IPS-18a (cell line): ENCODE measurements around the gene ATG4C.

Experiments used
- H3K27ac ChIP-seq: one replicate; pipeline ENCODE4 v1.5.1; 2013; ENCODE audit warnings: low read length
- H3K27me3 ChIP-seq: one replicate; pipeline ENCODE4 v1.6.1; 2013; ENCODE audit warnings: mild to moderate bottlenecking, low read length; ENCODE audit not compliant: control insufficient read depth, insufficient read depth
- H3K36me3 ChIP-seq: one replicate; pipeline ENCODE4 v1.6.1; 2013; ENCODE audit warnings: low read depth, low read length; ENCODE audit not compliant: control insufficient read depth
- H3K4me1 ChIP-seq: one replicate; pipeline ENCODE4 v1.6.1; 2013; ENCODE audit warnings: low read depth, low read length; ENCODE audit not compliant: control insufficient read depth
- H3K4me3 ChIP-seq: one replicate; pipeline ENCODE4 v1.5.1; 2013; ENCODE audit warnings: low read length
- H3K9ac ChIP-seq: one replicate; pipeline ENCODE4 v1.6.1; 2013; ENCODE audit warnings: mild to moderate bottlenecking, low read length, moderate library complexity
- H3K9me3 ChIP-seq: one replicate; pipeline ENCODE4 v1.6.1; 2013; ENCODE audit warnings: low read depth, low read length; ENCODE audit not compliant: control insufficient read depth

ATG4C gene

GRCh38 chr1:62900566-62900965, 116.6 kb downstream of the ATG4C start:
- H3K4me3 ChIP-seq = no peak overlapping the region
- H3K9me3 ChIP-seq = no peaks in the 10 kb centered on the region
- H3K27ac ChIP-seq = no peak overlapping the region
- H3K4me1 ChIP-seq = no peaks in the 10 kb centered on the region
- no peaks in the 10 kb centered on the region for H3K27me3 ChIP-seq
- H3K9ac ChIP-seq = no peak overlapping the region
- no peaks in the 10 kb centered on the region for H3K36me3 ChIP-seq

DNA sequence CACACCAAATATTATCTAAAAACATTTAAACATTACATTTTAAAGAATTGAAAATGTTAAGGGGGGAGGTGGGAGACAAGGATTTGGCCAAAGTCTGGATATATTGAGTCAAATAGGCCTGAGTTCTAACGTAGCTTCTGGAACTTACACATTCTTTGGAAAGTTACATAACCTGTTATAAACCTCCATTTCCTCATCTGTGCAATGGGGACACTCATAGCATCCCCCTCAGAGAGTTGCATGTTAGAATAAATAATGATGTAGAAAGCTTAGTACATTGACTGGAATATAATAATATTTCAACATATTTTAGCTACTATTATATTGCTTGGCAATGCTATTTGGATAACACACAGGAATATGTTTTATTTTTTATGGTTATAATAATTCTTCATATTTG, 117.7 kb downstream of the ATG4C start:
- Histone ChIP-seq H3K9ac (no peak overlapping the region), H3K4me3 (no peak overlapping the region), H3K27ac (no peak overlapping the region), H3K36me3 (no peaks in the 10 kb centered on the region), H3K27me3 (no peaks in the 10 kb centered on the region), H3K9me3 (no peaks in the 10 kb centered on the region), H3K4me1 (no peaks in the 10 kb centered on the region)

DNA sequence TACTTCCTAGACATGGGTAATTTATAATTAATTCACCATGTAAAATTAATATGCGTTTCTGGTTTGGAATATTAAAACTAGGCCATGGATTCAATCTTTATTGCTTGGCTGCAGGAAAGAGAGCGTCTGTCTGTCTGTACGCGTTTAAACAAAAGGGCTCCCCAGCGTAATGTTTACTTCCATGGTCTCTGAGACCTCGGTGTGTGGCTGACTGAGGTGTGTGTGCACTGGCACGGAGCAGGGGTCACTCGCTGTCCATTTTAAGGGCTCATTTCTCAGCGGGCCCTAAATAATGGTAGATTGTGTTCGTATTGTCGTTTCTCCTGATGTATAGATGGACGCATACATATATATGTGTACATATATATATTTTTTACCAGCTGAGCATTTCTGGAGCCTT, 119.6 kb downstream of the ATG4C start:
- Histone ChIP-seq H3K4me1 (no peaks in the 10 kb centered on the region), H3K36me3 (no peaks in the 10 kb centered on the region), H3K9me3 (no peaks in the 10 kb centered on the region), H3K27me3 (no peaks in the 10 kb centered on the region), H3K27ac (no peak overlapping the region), H3K9ac (no peak overlapping the region), H3K4me3 (no peak overlapping the region)

- no peak overlapping the region for H3K4me3 ChIP-seq
- no peak overlapping the region for H3K9ac ChIP-seq
- no peaks in the 10 kb centered on the region for H3K27me3 ChIP-seq
- H3K36me3 ChIP-seq = no peaks in the 10 kb centered on the region
- H3K9me3 ChIP-seq = no peaks in the 10 kb centered on the region
- H3K27ac ChIP-seq = no peak overlapping the region
- no peaks in the 10 kb centered on the region for H3K4me1 ChIP-seq
These were observed 120.3 kb downstream of the ATG4C start for GRCh38 chr1:62903982-62904855.

GRCh38 chr1:62904856-62905225, 120.9 kb downstream of the ATG4C start:
- Histone ChIP-seq H3K36me3 (no peaks in the 10 kb centered on the region), H3K4me3 (no peak overlapping the region), H3K27ac (no peak overlapping the region), H3K27me3 (no peaks in the 10 kb centered on the region), H3K9ac (no peak overlapping the region), H3K9me3 (no peaks in the 10 kb centered on the region), H3K4me1 (no peaks in the 10 kb centered on the region)

DNA sequence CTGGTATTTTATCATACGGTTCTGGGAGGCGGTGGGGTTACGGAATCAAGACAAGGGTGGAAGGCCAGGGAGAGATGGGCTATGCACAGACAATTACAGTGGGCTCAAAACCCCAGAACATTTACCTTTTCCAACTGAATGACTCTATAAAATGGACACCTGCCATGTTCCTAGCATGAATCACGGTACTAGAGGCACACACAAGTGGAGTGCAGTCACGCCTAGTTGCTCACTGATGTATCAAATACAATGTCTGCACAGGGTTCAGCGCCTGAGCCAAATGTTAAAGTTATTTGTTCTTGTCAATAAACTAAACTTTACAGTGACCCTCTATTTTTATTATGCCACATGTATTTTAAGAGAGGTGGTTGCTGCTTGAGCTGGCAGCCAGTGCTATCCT, 121.4 kb downstream of the ATG4C start:
- Histone ChIP-seq H3K4me3 (no peak overlapping the region), H3K9me3 (no peaks in the 10 kb centered on the region), H3K27me3 (no peaks in the 10 kb centered on the region), H3K4me1 (no peaks in the 10 kb centered on the region), H3K36me3 (no peaks in the 10 kb centered on the region), H3K27ac (no peak overlapping the region), H3K9ac (no peak overlapping the region)

DNA sequence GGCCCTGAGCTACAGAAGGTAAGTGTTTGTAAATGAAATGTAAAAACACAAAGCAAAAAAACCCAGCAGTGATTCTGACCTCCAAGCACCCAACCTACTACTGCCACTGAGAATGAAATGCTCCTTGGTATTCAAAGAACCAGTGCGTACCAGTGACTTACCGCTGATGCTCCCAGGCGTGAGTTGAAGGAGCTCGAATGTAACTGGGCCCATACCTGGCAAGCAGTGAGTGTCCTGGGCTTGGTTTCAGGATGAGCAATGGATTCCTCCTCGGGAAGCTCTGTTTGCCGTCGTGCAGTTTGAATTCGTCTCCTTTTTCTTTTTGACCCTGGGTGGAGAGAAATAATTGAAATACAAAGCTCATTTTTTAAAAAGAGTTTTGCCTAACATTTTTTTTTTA, 121.9 kb downstream of the ATG4C start:
- H3K9ac ChIP-seq = no peak overlapping the region
- H3K4me1 ChIP-seq = no peaks in the 10 kb centered on the region
- H3K27me3 ChIP-seq = no peaks in the 10 kb centered on the region
- no peak overlapping the region for H3K4me3 ChIP-seq
- no peak overlapping the region for H3K27ac ChIP-seq
- H3K9me3 ChIP-seq = no peaks in the 10 kb centered on the region
- H3K36me3 ChIP-seq = no peaks in the 10 kb centered on the region

DNA sequence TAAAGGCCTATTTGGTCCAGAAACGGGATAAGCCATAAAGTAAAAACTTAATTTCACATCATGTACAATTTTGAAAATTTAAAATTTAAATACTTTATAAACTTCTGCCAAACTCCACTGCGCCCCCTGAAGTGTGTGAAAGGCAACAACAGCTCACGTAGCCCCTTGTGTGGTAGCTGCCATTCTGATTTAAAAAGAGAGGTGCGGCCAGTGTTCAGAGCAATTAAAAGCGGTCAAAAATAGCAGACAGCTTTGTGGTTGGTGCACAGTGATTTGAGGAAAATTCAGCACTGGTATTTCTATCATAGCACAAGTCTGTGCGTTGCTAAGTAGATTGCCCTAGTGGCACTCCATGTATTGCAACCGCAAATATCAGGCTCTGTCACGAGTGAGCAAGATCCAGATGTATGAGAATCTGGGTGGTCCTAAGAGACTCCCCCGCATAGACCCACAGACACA, 122.5 kb downstream of the ATG4C start:
- H3K27ac ChIP-seq = no peak overlapping the region
- H3K4me3 ChIP-seq = no peak overlapping the region
- H3K9me3 ChIP-seq = no peaks in the 10 kb centered on the region
- H3K36me3 ChIP-seq = no peaks in the 10 kb centered on the region
- no peaks in the 10 kb centered on the region for H3K4me1 ChIP-seq
- H3K27me3 ChIP-seq = no peaks in the 10 kb centered on the region
- no peak overlapping the region for H3K9ac ChIP-seq

DNA sequence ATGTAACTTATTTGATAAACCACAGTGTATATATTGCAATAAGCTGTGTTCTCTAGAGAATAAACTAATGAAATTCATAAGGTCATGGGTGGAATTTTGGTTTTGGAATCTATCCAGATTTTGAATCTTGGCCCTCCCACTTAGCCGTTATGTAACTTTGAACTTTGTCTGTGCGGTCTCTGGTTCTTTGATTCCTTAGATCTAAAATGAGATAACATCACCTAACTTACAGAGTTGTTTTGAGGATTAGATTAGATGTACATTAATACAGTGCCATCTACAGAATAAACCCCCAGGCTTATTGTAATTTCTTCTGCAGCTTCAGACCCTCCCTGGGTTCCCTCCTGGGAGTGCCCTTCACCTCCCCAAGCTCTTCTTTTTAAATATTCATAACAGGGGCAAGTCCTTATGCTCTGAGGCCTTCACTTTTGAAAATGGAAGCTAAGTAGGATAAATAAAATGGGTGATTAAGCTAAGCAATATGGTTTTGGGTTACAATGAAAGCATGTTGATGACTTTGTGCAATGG, 124.3 kb downstream of the ATG4C start:
- H3K36me3 ChIP-seq = no peaks in the 10 kb centered on the region

GRCh38 chr1:62912028-62912638, 128.2 kb downstream of the ATG4C start:
- no peaks in the 10 kb centered on the region for H3K9me3 ChIP-seq
- no peak overlapping the region for H3K4me3 ChIP-seq
- no peak overlapping the region for H3K9ac ChIP-seq
- no peak overlapping the region for H3K27ac ChIP-seq
- no peaks in the 10 kb centered on the region for H3K36me3 ChIP-seq
- H3K4me1 ChIP-seq = no peaks in the 10 kb centered on the region
- no peaks in the 10 kb centered on the region for H3K27me3 ChIP-seq

More for the DNA sequence above, 124.3 kb downstream of the ATG4C start:
- H3K4me1 ChIP-seq = no peaks in the 10 kb centered on the region
- no peak overlapping the region for H3K9ac ChIP-seq
- no peaks in the 10 kb centered on the region for H3K27me3 ChIP-seq
- no peak overlapping the region for H3K4me3 ChIP-seq
- no peaks in the 10 kb centered on the region for H3K9me3 ChIP-seq
- no peak overlapping the region for H3K27ac ChIP-seq
